Body of pancreas (tissue), 4 donors: ENCODE measurements around the gene SMPD3.

ENCODE experiments used
- CTCF ChIP-seq, 7 experiments: fragments of 450-650 bp in 4 of 7; fragments of 200-600 bp in 3 of 7; sonication (generic) in 3 of 7; IDR thresholded peaks; one replicate each; pipeline ENCODE4 v1.5.1; 2016 to 2019; ENCODE audit warnings: antibody characterized with exemption in 7 of 7
- POLR2A ChIP-seq, 3 donors: fragments of 450-650 bp; IDR thresholded peaks; one replicate each; pipeline ENCODE4 v1.6.1; 2016; ENCODE audit warnings: antibody characterized with exemption in 3 of 3, mild to moderate bottlenecking in 2 of 3

- TF ChIP-seq CTCF (IDR thresholded peaks at IDR 0.05) = no peak
- no peak for TF ChIP-seq POLR2A (IDR thresholded peaks at IDR 0.05)
Measured at GRCh38 chr16:68420366-68420942, 27.9 kb downstream of the SMPD3 start.
